CD1c-positive myeloid dendritic cell (primary cell): Measurements from ENCODE around the gene PTPN6.

Experiments used
- DNase-seq: peaks from one replicate; pipeline ENCODE4 v3.0.0-alpha.2; 2016; ENCODE audit errors: extremely low spot score

Gene PTPN6

GRCh38 chr12:7009512-7009911, 58.4 kb downstream of the PTPN6 start:
- DNase-seq, result no peak
